Nephron (organoid): ENCODE results near the gene TNFAIP2.

Experiments used
- H3K27ac Mint-ChIP-seq, 3 experiments: 2 replicates each; pipeline ENCODE4 v1.8.0; 2020; ENCODE audit warnings: mixed read lengths in 3 of 3, mild to moderate bottlenecking in 2 of 3, moderate library complexity in 1 of 3
- H3K27me3 Mint-ChIP-seq: 2 replicates; pipeline ENCODE4 v1.8.0; 2021; ENCODE audit warnings: low read depth, mild to moderate bottlenecking, moderate library complexity, mixed read lengths
- H3K36me3 Mint-ChIP-seq: 2 replicates; pipeline ENCODE4 v1.8.0; 2020; ENCODE audit warnings: low read depth, mixed read lengths
- H3K4me1 Mint-ChIP-seq: 2 replicates; pipeline ENCODE4 v1.8.0; 2020; ENCODE audit warnings: mixed read lengths
- H3K4me3 Mint-ChIP-seq, 3 experiments: 2 replicates each; pipeline ENCODE4 v1.8.0; 2020; ENCODE audit warnings: mild to moderate bottlenecking in 3 of 3, mixed read lengths in 3 of 3, moderate library complexity in 2 of 3
- H3K9me3 Mint-ChIP-seq: 2 replicates; pipeline ENCODE4 v1.8.0; 2020; ENCODE audit warnings: mixed read lengths
- CTCF ChIP-seq, 3 experiments: fragments of 200-600 bp; sonication (generic); IDR thresholded peaks; one replicate each; pipeline ENCODE4 v1.5.0; 2021; ENCODE audit warnings: antibody characterized with exemption in 3 of 3; ENCODE audit not compliant: unreplicated experiment in 3 of 3

Gene TNFAIP2

GRCh38 chr14:103088921-103089320 is 34.3 kb upstream of the TNFAIP2 start:
- Mint-ChIP-seq H3K27me3 (peaks cover 32% of the 10 kb centered on the region), H3K36me3 (no peaks in the 10 kb centered on the region), H3K27ac (no peak overlapping the region), H3K4me3 (no peak overlapping the region), H3K4me1 (no peaks in the 10 kb centered on the region), H3K9me3 (peaks cover 2% of the 10 kb centered on the region)
- no peak for TF ChIP-seq CTCF (IDR thresholded peaks at IDR 0.05; ENCODE audit: unreplicated experiment in 3 of 3)

GRCh38 chr14:103089386-103090335 is 33.6 kb upstream of the TNFAIP2 start:
- no peak for TF ChIP-seq CTCF (IDR thresholded peaks at IDR 0.05; ENCODE audit: unreplicated experiment in 3 of 3)
- Mint-ChIP-seq H3K9me3 (no peaks in the 10 kb centered on the region), H3K4me1 (no peaks in the 10 kb centered on the region), H3K27me3 (peaks cover 28% of the 10 kb centered on the region), H3K27ac (no peak overlapping the region), H3K4me3 (no peak overlapping the region), H3K36me3 (no peaks in the 10 kb centered on the region)

GRCh38 chr14:103090481-103091020 is 32.7 kb upstream of the TNFAIP2 start:
- no peak for TF ChIP-seq CTCF (IDR thresholded peaks at IDR 0.05; ENCODE audit: unreplicated experiment in 3 of 3)
- Mint-ChIP-seq H3K36me3 (no peaks in the 10 kb centered on the region), H3K4me1 (no peaks in the 10 kb centered on the region), H3K4me3 (peak overlapping the region; percentile 29 to 59 (median 51)), H3K27me3 (peaks cover 23% of the 10 kb centered on the region), H3K9me3 (no peaks in the 10 kb centered on the region), H3K27ac (no peak overlapping the region)

- H3K9me3 Mint-ChIP-seq, result no peaks in the 10 kb centered on the region
- no peaks in the 10 kb centered on the region for H3K4me1 Mint-ChIP-seq
- H3K27ac Mint-ChIP-seq, result no peak overlapping the region
- peak overlapping the region; percentile 29 to 59 (median 51) for H3K4me3 Mint-ChIP-seq
- TF ChIP-seq CTCF (IDR thresholded peaks at IDR 0.05; ENCODE audit: unreplicated experiment in 3 of 3), result peak; percentile 29 to 54 (median 33)
- H3K27me3 Mint-ChIP-seq, result peaks cover 21% of the 10 kb centered on the region
- no peaks in the 10 kb centered on the region for H3K36me3 Mint-ChIP-seq
Measured at GRCh38 chr14:103091041-103091882, 32.0 kb upstream of the TNFAIP2 start.

- no peaks in the 10 kb centered on the region for H3K9me3 Mint-ChIP-seq
- no peaks in the 10 kb centered on the region for H3K36me3 Mint-ChIP-seq
- TF ChIP-seq CTCF (IDR thresholded peaks at IDR 0.05; ENCODE audit: unreplicated experiment in 3 of 3), result no peak
- no peak overlapping the region for H3K4me3 Mint-ChIP-seq
- H3K27ac Mint-ChIP-seq, result no peak overlapping the region
- H3K27me3 Mint-ChIP-seq, result peaks cover 21% of the 10 kb centered on the region
- H3K4me1 Mint-ChIP-seq, result no peaks in the 10 kb centered on the region
Measured at GRCh38 chr14:103091883-103092222, 31.4 kb upstream of the TNFAIP2 start.
